Measurements from ENCODE around the gene DPP4.
A peak's percentile ranks its signal among the peaks of the same experiment; 100 is the strongest.

Gene DPP4

DNA sequence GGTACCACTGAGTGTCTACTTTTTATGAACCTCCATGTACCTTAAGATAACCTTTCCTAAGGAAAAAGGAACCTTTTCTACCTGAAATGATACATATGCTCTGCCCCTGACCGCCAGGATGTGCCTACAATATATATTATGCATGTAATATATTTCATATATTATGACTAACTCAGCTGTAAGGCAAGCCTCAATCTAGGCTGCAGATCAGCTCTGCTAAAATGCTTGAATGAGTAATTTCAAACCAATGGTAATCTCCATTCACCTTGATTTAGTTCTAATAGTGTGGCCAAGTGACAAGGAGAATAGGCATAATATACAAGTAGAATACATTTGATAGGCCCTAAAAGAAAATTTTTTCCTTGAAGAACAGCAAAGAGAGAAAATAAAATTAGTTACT, 101.8 kb downstream of the DPP4 start:
- Histone ChIP-seq H3K4ac (ENCODE audit: low read length) (no peak overlapping the region), H2BK120ac (ENCODE audit: low read depth, low read length) (no peak overlapping the region), H3K9ac (ENCODE audit: low read depth, low read length, poor library complexity) (no peak overlapping the region), H3K23ac (ENCODE audit: low read depth, low read length, poor library complexity) (no peak overlapping the region), H3K79me1 (ENCODE audit: low read depth, low read length) (no peaks in the 10 kb centered on the region), H3K36me3 (replicated peaks in 1 of 2; ENCODE audit: control insufficient read depth in 2 of 2, insufficient read depth in 2 of 2, low read length in 2 of 2) (no peaks in the 10 kb centered on the region), H3K27me3 (ENCODE audit: control insufficient read depth in 3 of 3, insufficient read depth in 3 of 3, low read depth in 1 of 3, low read length in 3 of 3) (no peaks in the 10 kb centered on the region), H4K91ac (ENCODE audit: low read depth, low read length, poor library complexity) (no peak overlapping the region), H2BK5ac (ENCODE audit: low read length) (no peak overlapping the region), H2BK12ac (ENCODE audit: low read length) (no peak overlapping the region), H4K8ac (ENCODE audit: low read depth, low read length) (no peak overlapping the region), H3K27ac (replicated peaks; ENCODE audit: low read length) (no peak overlapping the region), H3K14ac (ENCODE audit: low read length) (no peak overlapping the region), H2AK5ac (ENCODE audit: low read depth, low read length) (no peak overlapping the region), H3K4me3 (ENCODE audit: low read length in 2 of 2) (no peak overlapping the region), H3K18ac (ENCODE audit: low read length) (no peak overlapping the region), H3K4me2 (ENCODE audit: insufficient read depth, low read length, poor library complexity, severe bottlenecking) (no peak overlapping the region), H3K4me1 (ENCODE audit: control insufficient read depth in 2 of 2, insufficient read depth in 1 of 2, low read depth in 1 of 2, low read length in 2 of 2) (peaks cover 0 to 4% of the 10 kb centered on the region in 2 donors), H2AFZ (ENCODE audit: low read length) (no peak overlapping the region), H3K9me3 (replicated peaks in 1 of 2; ENCODE audit: control insufficient read depth in 2 of 2, insufficient read depth in 1 of 2, low read depth in 1 of 2, low read length in 2 of 2) (no peaks in the 10 kb centered on the region), H2BK15ac (ENCODE audit: low read length) (no peak overlapping the region)
- no CpG with 5 or more reads among the region's 1 CpG for WGBS, 2 donors (ENCODE audit: extremely low coverage in 2 of 2, insufficient read length in 2 of 2, insufficient replicate concordance in 1 of 2)
- no peak for DNase-seq (ENCODE audit: low spot score)

DNA sequence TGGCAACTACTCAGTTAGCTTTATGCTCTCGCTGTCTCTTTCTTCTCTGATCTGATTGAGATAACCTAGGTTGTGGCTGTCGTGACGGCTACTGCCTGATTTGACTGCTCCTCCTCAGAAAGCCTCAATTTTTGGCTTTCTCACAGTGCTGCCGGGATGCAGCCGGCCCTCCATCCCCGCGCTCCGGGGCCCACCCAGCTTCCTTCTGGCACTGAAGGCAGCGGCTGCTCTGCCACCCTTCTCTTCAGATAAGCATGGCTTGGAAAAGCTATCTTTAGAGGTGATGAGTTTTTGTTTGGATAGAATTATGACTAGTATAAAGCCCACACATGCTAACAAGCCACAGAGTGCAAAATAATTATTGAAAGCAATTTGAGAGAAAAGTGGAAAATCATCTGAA, 102.5 kb downstream of the DPP4 start:
- H3K36me3 ChIP-seq (replicated peaks in 1 of 2; ENCODE audit: control insufficient read depth in 2 of 2, insufficient read depth in 2 of 2, low read length in 2 of 2): no peaks in the 10 kb centered on the region
- H3K4ac ChIP-seq (ENCODE audit: low read length): no peak overlapping the region
- no peak overlapping the region for H3K4me3 ChIP-seq (ENCODE audit: low read length in 2 of 2)
- DNase-seq (ENCODE audit: low spot score): no peak
- no peak overlapping the region for H3K9ac ChIP-seq (ENCODE audit: low read depth, low read length, poor library complexity)
- H3K14ac ChIP-seq (ENCODE audit: low read length): peak overlapping the region; percentile 21
- H2AFZ ChIP-seq (ENCODE audit: low read length): no peak overlapping the region
- no peaks in the 10 kb centered on the region for H3K9me3 ChIP-seq (replicated peaks in 1 of 2; ENCODE audit: control insufficient read depth in 2 of 2, insufficient read depth in 1 of 2, low read depth in 1 of 2, low read length in 2 of 2)
- no peak overlapping the region for H3K23ac ChIP-seq (ENCODE audit: low read depth, low read length, poor library complexity)
- no CpG with 5 or more reads among the region's 9 CpGs for WGBS, 2 donors (ENCODE audit: extremely low coverage in 2 of 2, insufficient read length in 2 of 2, insufficient replicate concordance in 1 of 2)
- no peak overlapping the region for H2AK5ac ChIP-seq (ENCODE audit: low read depth, low read length)
- no peak overlapping the region for H4K8ac ChIP-seq (ENCODE audit: low read depth, low read length)
- no peak overlapping the region for H3K4me2 ChIP-seq (ENCODE audit: insufficient read depth, low read length, poor library complexity, severe bottlenecking)
- H3K18ac ChIP-seq (ENCODE audit: low read length): peak overlapping the region; percentile 48
- no peak overlapping the region for H3K27ac ChIP-seq (replicated peaks; ENCODE audit: low read length)
- H2BK12ac ChIP-seq (ENCODE audit: low read length): no peak overlapping the region
- peaks cover 0 to 4% of the 10 kb centered on the region in 2 donors for H3K4me1 ChIP-seq (ENCODE audit: control insufficient read depth in 2 of 2, insufficient read depth in 1 of 2, low read depth in 1 of 2, low read length in 2 of 2)
- no peak overlapping the region for H4K91ac ChIP-seq (ENCODE audit: low read depth, low read length, poor library complexity)
- H2BK5ac ChIP-seq (ENCODE audit: low read length): no peak overlapping the region
- H3K79me1 ChIP-seq (ENCODE audit: low read depth, low read length): no peaks in the 10 kb centered on the region
- no peaks in the 10 kb centered on the region for H3K27me3 ChIP-seq (ENCODE audit: control insufficient read depth in 3 of 3, insufficient read depth in 3 of 3, low read depth in 1 of 3, low read length in 3 of 3)
- H2BK15ac ChIP-seq (ENCODE audit: low read length): no peak overlapping the region
- H2BK120ac ChIP-seq (ENCODE audit: low read depth, low read length): no peak overlapping the region

DNA sequence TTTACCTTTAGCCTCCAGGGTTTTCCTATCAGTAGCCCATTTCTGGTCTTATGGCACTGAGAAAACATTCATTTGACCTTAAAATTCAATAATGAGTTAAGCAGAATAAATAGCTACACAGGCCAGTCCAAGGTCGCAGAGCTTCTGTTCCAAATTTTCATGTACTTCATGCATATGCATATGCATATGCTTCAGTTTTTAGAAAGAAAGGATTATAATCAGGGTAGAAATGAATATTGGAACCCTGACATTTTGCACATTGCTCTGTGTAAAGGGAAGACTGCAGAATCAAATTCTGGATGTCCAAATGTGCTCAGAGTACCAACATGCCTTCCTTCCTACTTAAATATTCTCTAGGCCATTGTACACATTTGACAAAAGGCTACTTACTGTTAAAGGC, 104.9 kb downstream of the DPP4 start:
- H4K91ac ChIP-seq (ENCODE audit: low read depth, low read length, poor library complexity): no peak overlapping the region
- H3K14ac ChIP-seq (ENCODE audit: low read length): no peak overlapping the region
- no peak overlapping the region for H2BK15ac ChIP-seq (ENCODE audit: low read length)
- no peak overlapping the region for H2BK12ac ChIP-seq (ENCODE audit: low read length)
- no peaks in the 10 kb centered on the region for H3K79me1 ChIP-seq (ENCODE audit: low read depth, low read length)
- H2BK5ac ChIP-seq (ENCODE audit: low read length): no peak overlapping the region
- H2AFZ ChIP-seq (ENCODE audit: low read length): no peak overlapping the region
- no peak overlapping the region for H2BK120ac ChIP-seq (ENCODE audit: low read depth, low read length)
- no peak overlapping the region for H3K4ac ChIP-seq (ENCODE audit: low read length)
- DNase-seq (ENCODE audit: low spot score): no peak
- no peaks in the 10 kb centered on the region for H3K27me3 ChIP-seq (ENCODE audit: control insufficient read depth in 3 of 3, insufficient read depth in 3 of 3, low read depth in 1 of 3, low read length in 3 of 3)
- no CpG with 5 or more reads among the region's 1 CpG for WGBS, 2 donors (ENCODE audit: extremely low coverage in 2 of 2, insufficient read length in 2 of 2, insufficient replicate concordance in 1 of 2)
- no peak overlapping the region for H3K4me2 ChIP-seq (ENCODE audit: insufficient read depth, low read length, poor library complexity, severe bottlenecking)
- no peak overlapping the region for H3K9ac ChIP-seq (ENCODE audit: low read depth, low read length, poor library complexity)
- no peak overlapping the region for H4K8ac ChIP-seq (ENCODE audit: low read depth, low read length)
- no peaks in the 10 kb centered on the region for H3K9me3 ChIP-seq (replicated peaks in 1 of 2; ENCODE audit: control insufficient read depth in 2 of 2, insufficient read depth in 1 of 2, low read depth in 1 of 2, low read length in 2 of 2)
- no peaks in the 10 kb centered on the region for H3K36me3 ChIP-seq (replicated peaks in 1 of 2; ENCODE audit: control insufficient read depth in 2 of 2, insufficient read depth in 2 of 2, low read length in 2 of 2)
- H3K27ac ChIP-seq (replicated peaks; ENCODE audit: low read length): no peak overlapping the region
- peaks cover 0 to 2% of the 10 kb centered on the region in 2 donors for H3K4me1 ChIP-seq (ENCODE audit: control insufficient read depth in 2 of 2, insufficient read depth in 1 of 2, low read depth in 1 of 2, low read length in 2 of 2)
- H3K4me3 ChIP-seq (ENCODE audit: low read length in 2 of 2): no peak overlapping the region
- no peak overlapping the region for H2AK5ac ChIP-seq (ENCODE audit: low read depth, low read length)
- H3K18ac ChIP-seq (ENCODE audit: low read length): no peak overlapping the region
- H3K23ac ChIP-seq (ENCODE audit: low read depth, low read length, poor library complexity): no peak overlapping the region

DNA sequence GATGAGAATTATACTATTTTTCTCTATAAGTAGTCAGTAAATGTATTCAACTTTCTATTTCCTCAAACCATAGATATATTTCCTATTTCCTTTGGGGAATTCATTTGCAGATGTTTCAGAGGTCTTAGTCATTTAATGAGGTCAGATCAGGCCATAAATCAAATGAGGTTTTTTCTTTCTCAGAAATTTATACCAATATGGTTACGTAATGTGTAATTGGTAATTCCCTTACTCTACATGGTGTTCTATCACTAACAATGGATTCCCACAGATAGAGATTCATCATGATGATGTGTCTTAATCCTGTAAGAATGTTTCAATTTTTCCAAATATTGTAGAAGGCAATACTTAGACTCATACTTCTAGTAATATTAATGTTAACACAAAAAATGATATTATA, 108.0 kb downstream of the DPP4 start:
- Histone ChIP-seq H3K18ac (ENCODE audit: low read length) (no peak overlapping the region), H3K4me1 (ENCODE audit: control insufficient read depth in 2 of 2, insufficient read depth in 1 of 2, low read depth in 1 of 2, low read length in 2 of 2) (no peaks in the 10 kb centered on the region), H2BK5ac (ENCODE audit: low read length) (no peak overlapping the region), H3K27me3 (ENCODE audit: control insufficient read depth in 3 of 3, insufficient read depth in 3 of 3, low read depth in 1 of 3, low read length in 3 of 3) (no peaks in the 10 kb centered on the region), H3K36me3 (replicated peaks in 1 of 2; ENCODE audit: control insufficient read depth in 2 of 2, insufficient read depth in 2 of 2, low read length in 2 of 2) (no peaks in the 10 kb centered on the region), H3K27ac (replicated peaks; ENCODE audit: low read length) (no peak overlapping the region), H3K4me3 (ENCODE audit: low read length in 2 of 2) (no peak overlapping the region), H3K14ac (ENCODE audit: low read length) (no peak overlapping the region), H2AFZ (ENCODE audit: low read length) (no peak overlapping the region), H3K9ac (ENCODE audit: low read depth, low read length, poor library complexity) (no peak overlapping the region), H3K23ac (ENCODE audit: low read depth, low read length, poor library complexity) (no peak overlapping the region), H3K4ac (ENCODE audit: low read length) (no peak overlapping the region), H3K79me1 (ENCODE audit: low read depth, low read length) (no peaks in the 10 kb centered on the region), H4K8ac (ENCODE audit: low read depth, low read length) (no peak overlapping the region), H3K4me2 (ENCODE audit: insufficient read depth, low read length, poor library complexity, severe bottlenecking) (no peak overlapping the region), H2BK120ac (ENCODE audit: low read depth, low read length) (no peak overlapping the region), H2AK5ac (ENCODE audit: low read depth, low read length) (no peak overlapping the region), H2BK12ac (ENCODE audit: low read length) (no peak overlapping the region), H4K91ac (ENCODE audit: low read depth, low read length, poor library complexity) (no peak overlapping the region), H2BK15ac (ENCODE audit: low read length) (no peak overlapping the region), H3K9me3 (replicated peaks in 1 of 2; ENCODE audit: control insufficient read depth in 2 of 2, insufficient read depth in 1 of 2, low read depth in 1 of 2, low read length in 2 of 2) (no peaks in the 10 kb centered on the region)
- WGBS, 2 donors (ENCODE audit: extremely low coverage in 2 of 2, insufficient read length in 2 of 2, insufficient replicate concordance in 1 of 2): no CpG with 5 or more reads among the region's 1 CpG
- no peak for DNase-seq (ENCODE audit: low spot score)
